ENCODE results near the gene FADS1.

The FADS1 gene

GRCh38 chr11:61826930-61827570 lies 10.2 kb upstream of the FADS1 start:
- no peak for DNase-seq (ENCODE audit: low spot score)

GRCh38 chr11:61820174-61820573 lies 3.4 kb upstream of the FADS1 start:
- DNase-seq (ENCODE audit: low spot score) = no peak

GRCh38 chr11:61817471-61818202 lies 834 bp upstream of the FADS1 start:
- no peak for DNase-seq (ENCODE audit: low spot score)

GRCh38 chr11:61815790-61816735 lies 740 bp downstream of the FADS1 start:
- peak; percentile 73 for DNase-seq (ENCODE audit: low spot score)

- DNase-seq (ENCODE audit: low spot score) = peak; percentile 99
Measured at GRCh38 chr11:61814958-61815789, 1.6 kb downstream of the FADS1 start.

- no peak for DNase-seq (ENCODE audit: low spot score)
Measured at GRCh38 chr11:61814247-61814957, 2.4 kb downstream of the FADS1 start.

GRCh38 chr11:61812736-61813411 lies 3.9 kb downstream of the FADS1 start:
- no peak for DNase-seq (ENCODE audit: low spot score)

GRCh38 chr11:61811831-61812230 lies 5.0 kb downstream of the FADS1 start:
- no peak for DNase-seq (ENCODE audit: low spot score)

GRCh38 chr11:61810671-61811175 lies 6.1 kb downstream of the FADS1 start:
- no peak for DNase-seq (ENCODE audit: low spot score)

GRCh38 chr11:61806785-61807184 lies 10.0 kb downstream of the FADS1 start:
- no peak for DNase-seq (ENCODE audit: low spot score)

GRCh38 chr11:61805146-61805545 lies 11.7 kb downstream of the FADS1 start:
- no peak for DNase-seq (ENCODE audit: low spot score)

GRCh38 chr11:61803889-61804647 lies 12.7 kb downstream of the FADS1 start:
- no peak for DNase-seq (ENCODE audit: low spot score)

GRCh38 chr11:61802605-61803004 lies 14.2 kb downstream of the FADS1 start:
- DNase-seq (ENCODE audit: low spot score) = no peak

GRCh38 chr11:61800331-61801281 lies 16.2 kb downstream of the FADS1 start:
- no peak for DNase-seq (ENCODE audit: low spot score)

GRCh38 chr11:61799665-61800284 lies 17.0 kb downstream of the FADS1 start:
- DNase-seq (ENCODE audit: low spot score) = no peak

- peak; percentile 76 for DNase-seq (ENCODE audit: low spot score)
Measured at GRCh38 chr11:61797263-61797944, 19.4 kb downstream of the FADS1 start.

GRCh38 chr11:61795876-61796526 lies 20.8 kb downstream of the FADS1 start:
- no peak for DNase-seq (ENCODE audit: low spot score)
